ENCODE data around the gene SLC6A5. TPM values are rescaled to one million over a fixed set of nuclear protein-coding genes. Genes with fewer than 3 reads are reported as not detected.

The SLC6A5 gene
- total RNA-seq, 1 experiment from 2014 or later = not detected

- no TSS peak for BruUV-seq (replicated peaks)
- Histone ChIP-seq H3K9me3 (ENCODE audit: control insufficient read depth in 1 of 2, insufficient read depth in 1 of 2, low read depth in 1 of 2, low read length in 2 of 2) (no peaks in the 10 kb centered on the region), H3K4me3 (replicated peaks in 1 of 2; ENCODE audit: low read depth in 1 of 2, low read length in 2 of 2) (no peak overlapping the region), H3K79me2 (ENCODE audit: insufficient read depth, low read length) (no peaks in the 10 kb centered on the region), H3K36me3 (ENCODE audit: control insufficient read depth in 1 of 2, insufficient read depth in 2 of 2, low read length in 2 of 2) (no peaks in the 10 kb centered on the region), H4K20me1 (ENCODE audit: insufficient read depth) (no peaks in the 10 kb centered on the region), H3K27me3 (ENCODE audit: insufficient read depth, low read length) (peaks cover 23% of the 10 kb centered on the region; the same call in 1 of the 2 replicates), H2AFZ (ENCODE audit: low read depth, low read length, poor library complexity, severe bottlenecking) (no peak overlapping the region), H3K4me2 (ENCODE audit: low read length) (no peak overlapping the region), H3K4me1 (ENCODE audit: control insufficient read depth in 1 of 2, insufficient read depth in 2 of 2, low read length in 2 of 2) (no peaks in the 10 kb centered on the region), H3K27ac (ENCODE audit: low read depth, low read length) (no peak overlapping the region), H3K9me2 (ENCODE audit: insufficient read depth) (no peaks in the 10 kb centered on the region), H3K9ac (ENCODE audit: low read length) (no peak overlapping the region)
- intact Hi-C loops (cut with micrococcal nuclease) = no loop called here
- ChIA-PET POLR2A (no interaction called here), CTCF (interaction anchor here (1.1 kb wide), 1 partner anchor 8 kb away, joined by 3 read pairs; no protein-coding TSS in a partner anchor), RAD21 (ENCODE audit: low non-redundant PET in 1 of 2, low total read pairs in 2 of 2, uncharacterized antibody in 2 of 2, unreplicated experiment in 2 of 2) (no interaction called here)
- DNase-seq (ENCODE audit: low read depth, low spot score) (no peak), ATAC-seq (no peak)
- TF ChIP-seq REST (IDR thresholded peaks at IDR 0.05; ENCODE audit: low read depth) = no peak
Observed at GRCh38 chr11:20601221-20601914, 2.0 kb downstream of the SLC6A5 start.

- ATAC-seq (no peak), DNase-seq (ENCODE audit: low read depth, low spot score) (no peak)
- Histone ChIP-seq H3K27me3 (ENCODE audit: insufficient read depth, low read length) (peaks cover 30% of the 10 kb centered on the region; the same call in 1 of the 2 replicates), H2AFZ (ENCODE audit: low read depth, low read length, poor library complexity, severe bottlenecking) (no peak overlapping the region), H3K36me3 (ENCODE audit: control insufficient read depth in 1 of 2, insufficient read depth in 2 of 2, low read length in 2 of 2) (no peaks in the 10 kb centered on the region), H3K79me2 (ENCODE audit: insufficient read depth, low read length) (no peaks in the 10 kb centered on the region), H3K9ac (ENCODE audit: low read length) (no peak overlapping the region), H3K4me1 (ENCODE audit: control insufficient read depth in 1 of 2, insufficient read depth in 2 of 2, low read length in 2 of 2) (no peaks in the 10 kb centered on the region), H3K27ac (ENCODE audit: low read depth, low read length) (no peak overlapping the region), H3K9me3 (ENCODE audit: control insufficient read depth in 1 of 2, insufficient read depth in 1 of 2, low read depth in 1 of 2, low read length in 2 of 2) (no peaks in the 10 kb centered on the region), H4K20me1 (ENCODE audit: insufficient read depth) (no peaks in the 10 kb centered on the region), H3K4me3 (replicated peaks in 1 of 2; ENCODE audit: low read depth in 1 of 2, low read length in 2 of 2) (no peak overlapping the region), H3K4me2 (ENCODE audit: low read length) (no peak overlapping the region), H3K9me2 (ENCODE audit: insufficient read depth) (no peaks in the 10 kb centered on the region)
- no TSS peak for BruUV-seq (replicated peaks)
- CTCF ChIA-PET = no interaction called here
- POLR2A ChIA-PET = no interaction called here
- intact Hi-C loops (cut with micrococcal nuclease) = no loop called here
- RAD21 ChIA-PET (ENCODE audit: low non-redundant PET in 1 of 2, low total read pairs in 2 of 2, uncharacterized antibody in 2 of 2, unreplicated experiment in 2 of 2) = no interaction called here
- TF ChIP-seq SIN3A (IDR thresholded peaks at IDR 0.05; ENCODE audit: low read depth) (no peak), JUND (IDR thresholded peaks at IDR 0.05) (no peak), MAX (IDR thresholded peaks at IDR 0.05) (no peak), REST (IDR thresholded peaks at IDR 0.05; ENCODE audit: low read depth) (no peak), POLR2AphosphoS5 (IDR thresholded peaks at IDR 0.05; ENCODE audit: low read depth, low read length) (no peak), TCF7L2 (IDR thresholded peaks at IDR 0.05; ENCODE audit: borderline replicate concordance, extremely low read depth, insufficient read depth, insufficient read length) (no peak), CTCF (IDR thresholded peaks at IDR 0.05 in 2 of 3, conservative IDR thresholded peaks at IDR 0.05 in 1 of 3; ENCODE audit: borderline replicate concordance in 1 of 3, insufficient read depth in 1 of 3, low read depth in 2 of 3, low read length in 2 of 3) (no peak), RAD21 (IDR thresholded peaks at IDR 0.05; ENCODE audit: low read depth) (no peak)
Observed at GRCh38 chr11:20604295-20604803, 4.9 kb downstream of the SLC6A5 start.

All from HCT116 (cell line).